Measurements from ENCODE around the gene ADCY9.
"Not testable (repeated sequence)": the region's sequence is repeated elsewhere in the genome, so short reads cannot be mapped to it uniquely, and the experiment has no call there.

The ADCY9 gene

DNA sequence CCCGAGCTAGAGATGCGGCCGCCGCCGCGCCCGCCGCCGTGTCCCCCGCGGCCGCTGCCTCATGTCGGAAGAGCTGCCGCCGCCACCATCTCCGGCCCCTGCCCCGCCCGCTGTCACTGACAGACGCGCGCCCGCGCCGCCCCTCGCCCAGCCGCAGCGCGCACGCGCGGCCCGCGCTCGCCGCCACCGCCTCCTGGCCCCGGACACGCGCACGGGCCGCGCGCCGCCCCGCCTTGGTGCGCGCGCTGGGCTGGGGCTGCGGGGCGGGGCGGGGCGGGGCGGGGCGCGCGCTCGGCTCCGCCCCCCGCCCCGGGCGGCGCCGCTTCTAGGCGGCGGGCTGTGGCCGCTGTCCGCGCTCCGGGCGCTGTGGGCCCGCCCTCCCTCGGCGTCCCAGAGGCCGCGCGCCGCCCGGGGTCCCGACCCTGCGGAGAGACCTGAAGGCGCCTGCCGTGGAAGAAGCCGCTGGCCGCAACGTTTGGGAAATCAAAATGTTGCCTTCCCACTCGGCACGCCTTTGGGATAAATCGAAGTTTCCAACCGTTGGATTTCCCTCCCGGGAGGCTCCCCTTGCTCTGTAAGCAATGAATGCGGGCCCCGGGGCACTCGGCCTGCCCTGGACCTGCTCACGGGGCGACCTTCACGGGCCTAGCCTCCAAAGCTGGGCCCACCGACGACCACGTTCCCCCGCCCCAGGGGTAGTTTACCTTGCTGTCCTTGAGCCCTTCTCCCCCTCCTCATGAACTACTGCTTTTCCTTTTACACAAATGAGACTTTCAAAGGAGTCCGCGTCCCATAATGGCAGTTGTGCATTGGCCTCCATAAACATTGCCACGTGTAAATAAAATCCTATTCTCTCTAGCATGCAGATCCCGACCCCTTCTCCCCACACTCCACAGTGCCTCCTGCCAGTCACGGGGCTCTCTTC is at the start of gene ADCY9:
ADCY9 (minus strand) TSS at position 118 of the 925 bp plus-strand sequence. CDS start 1,000 bp downstream, outside the sequence.
- Histone ChIP-seq H3K4me1 (ENCODE audit: control insufficient read depth, insufficient read depth, low read length) (peaks cover 25% of the 10 kb centered on the region), H3K36me3 (ENCODE audit: control insufficient read depth, insufficient read depth, low read length) (no peaks in the 10 kb centered on the region), H3K9me3 (ENCODE audit: control insufficient read depth, insufficient read depth, low read depth, low read length) (no peaks in the 10 kb centered on the region), H3K27me3 (ENCODE audit: control insufficient read depth, insufficient read depth, low read length) (peaks cover 52% of the 10 kb centered on the region), H3K4me3 (ENCODE audit: low read depth, low read length) (peak within 1 kb of the TSS; percentile 70), H3K9ac (ENCODE audit: low read length) (peak within 1 kb of the TSS; percentile 56), H3K27ac (ENCODE audit: low read depth, low read length) (no peak within 1 kb of the TSS)

DNA sequence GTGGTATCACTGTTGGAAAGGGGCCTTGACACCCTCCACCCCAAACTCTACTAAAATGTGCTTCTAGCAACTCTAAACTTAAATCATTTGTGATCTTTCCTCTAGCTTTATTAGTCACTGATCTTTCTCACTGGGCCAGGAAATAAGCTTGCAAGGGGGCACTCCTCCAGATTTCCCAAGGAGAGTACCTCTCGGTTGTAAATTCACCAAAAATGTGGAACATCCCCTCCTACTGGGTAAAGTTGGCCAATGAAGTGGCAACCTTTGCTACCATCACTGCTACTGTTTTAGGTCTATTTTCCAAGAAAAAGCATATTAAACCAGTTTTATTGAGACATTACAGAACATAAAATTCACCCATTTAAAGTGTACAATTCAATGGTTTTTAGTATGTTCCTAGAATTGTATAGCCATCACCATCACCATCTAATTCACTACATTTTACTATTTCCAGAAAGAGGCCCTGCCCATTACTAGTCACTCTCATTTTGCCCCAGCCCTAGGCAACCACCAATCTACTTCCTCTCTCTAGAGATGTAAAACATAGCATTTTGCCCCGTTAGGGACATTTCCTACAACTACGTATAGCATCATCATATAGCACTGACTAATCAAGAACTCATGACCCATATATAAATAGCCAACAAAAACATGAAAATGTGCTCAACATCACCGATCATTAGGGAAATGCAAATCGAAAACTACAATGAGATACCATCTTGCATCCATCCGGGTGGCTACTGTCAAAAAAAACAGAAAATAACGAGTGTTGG is 44.6 kb upstream of the ADCY9 start:
- no peak overlapping the region for H3K9ac ChIP-seq (ENCODE audit: low read length)
- no peaks in the 10 kb centered on the region for H3K9me3 ChIP-seq (ENCODE audit: control insufficient read depth, insufficient read depth, low read depth, low read length)
- H3K27me3 ChIP-seq (ENCODE audit: control insufficient read depth, insufficient read depth, low read length): no peaks in the 10 kb centered on the region
- no peaks in the 10 kb centered on the region for H3K36me3 ChIP-seq (ENCODE audit: control insufficient read depth, insufficient read depth, low read length)
- H3K4me1 ChIP-seq (ENCODE audit: control insufficient read depth, insufficient read depth, low read length): no peaks in the 10 kb centered on the region
- no peak overlapping the region for H3K27ac ChIP-seq (ENCODE audit: low read depth, low read length)
- no peak overlapping the region for H3K4me3 ChIP-seq (ENCODE audit: low read depth, low read length)

DNA sequence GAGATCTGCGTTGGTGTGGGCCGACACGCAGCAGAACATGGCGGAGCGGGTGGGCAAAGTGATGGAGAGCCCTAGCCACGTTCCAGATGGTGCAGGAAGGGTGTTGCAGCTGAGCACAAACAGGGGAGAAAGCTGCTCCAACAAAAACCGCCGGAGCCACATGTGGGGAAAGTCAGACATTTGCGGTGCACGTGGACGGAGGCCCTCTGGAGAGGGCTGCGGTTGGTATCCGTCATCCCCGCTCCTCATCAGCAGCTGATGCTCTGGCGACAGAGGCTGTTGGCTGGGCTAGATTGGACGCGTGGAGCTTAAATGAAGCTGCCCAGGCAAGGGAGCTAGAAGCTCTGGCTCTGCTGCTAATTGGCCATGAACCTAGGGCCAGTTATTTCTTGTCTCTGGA is 43.5 kb upstream of the ADCY9 start:
- H3K27me3 ChIP-seq (ENCODE audit: control insufficient read depth, insufficient read depth, low read length): no peaks in the 10 kb centered on the region; the same call in 1 of the 2 replicates
- H3K9ac ChIP-seq (ENCODE audit: low read length): no peak overlapping the region
- H3K27ac ChIP-seq (ENCODE audit: low read depth, low read length): no peak overlapping the region
- no peaks in the 10 kb centered on the region for H3K9me3 ChIP-seq (ENCODE audit: control insufficient read depth, insufficient read depth, low read depth, low read length)
- H3K4me1 ChIP-seq (ENCODE audit: control insufficient read depth, insufficient read depth, low read length): no peaks in the 10 kb centered on the region
- no peak overlapping the region for H3K4me3 ChIP-seq (ENCODE audit: low read depth, low read length)
- H3K36me3 ChIP-seq (ENCODE audit: control insufficient read depth, insufficient read depth, low read length): no peaks in the 10 kb centered on the region

DNA sequence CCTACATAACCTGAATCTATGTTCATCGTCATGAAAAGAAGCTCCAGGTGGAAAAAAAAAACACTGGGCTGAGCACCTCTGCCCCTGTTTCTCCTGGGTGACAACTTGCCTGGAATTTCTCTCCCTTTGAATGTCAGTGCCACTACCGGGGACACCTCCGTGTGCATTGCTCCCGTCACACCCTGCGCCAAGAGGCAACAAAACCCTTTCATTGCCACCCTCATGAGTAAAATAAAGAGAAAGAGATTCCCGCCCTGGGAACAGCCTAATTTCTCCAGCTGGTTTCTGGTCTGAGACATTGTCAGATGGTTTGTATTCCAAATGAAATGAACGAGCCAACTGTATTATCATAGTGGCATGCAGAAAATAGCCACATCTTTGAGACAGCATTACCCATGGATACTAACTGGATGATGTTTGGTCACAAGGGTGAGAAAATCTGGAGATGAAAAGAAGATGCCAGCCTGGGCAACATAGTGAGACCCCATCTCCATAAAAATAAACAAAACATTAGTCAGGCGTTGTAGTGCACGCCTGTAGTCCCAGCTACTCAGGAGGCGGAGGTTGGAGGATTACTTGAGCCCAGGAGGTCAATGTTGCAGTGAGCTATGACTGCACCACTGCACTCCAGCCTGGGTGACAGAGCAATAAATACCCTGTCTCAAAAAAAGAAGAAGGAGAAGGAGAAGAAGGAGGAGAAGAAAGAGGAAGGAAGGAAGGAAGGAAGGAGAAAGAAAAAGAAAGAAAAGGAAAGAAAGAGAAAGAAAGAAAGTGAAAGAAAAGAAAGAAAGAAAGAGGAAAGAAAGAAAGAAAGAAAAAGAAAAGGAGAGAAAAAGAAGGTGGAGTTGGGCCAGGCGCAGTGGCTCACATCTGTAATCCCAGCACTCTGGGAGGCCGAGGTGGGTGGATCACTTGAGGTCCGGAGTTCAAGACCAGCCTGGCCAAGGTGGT is 42.2 kb upstream of the ADCY9 start:
- Histone ChIP-seq H3K27me3 (ENCODE audit: control insufficient read depth, insufficient read depth, low read length) (no peaks in the 10 kb centered on the region; the same call in 1 of the 2 replicates), H3K4me3 (ENCODE audit: low read depth, low read length) (no peak overlapping the region), H3K9ac (ENCODE audit: low read length) (no peak overlapping the region), H3K4me1 (ENCODE audit: control insufficient read depth, insufficient read depth, low read length) (no peaks in the 10 kb centered on the region), H3K9me3 (ENCODE audit: control insufficient read depth, insufficient read depth, low read depth, low read length) (no peaks in the 10 kb centered on the region), H3K27ac (ENCODE audit: low read depth, low read length) (no peak overlapping the region), H3K36me3 (ENCODE audit: control insufficient read depth, insufficient read depth, low read length) (no peaks in the 10 kb centered on the region)

DNA sequence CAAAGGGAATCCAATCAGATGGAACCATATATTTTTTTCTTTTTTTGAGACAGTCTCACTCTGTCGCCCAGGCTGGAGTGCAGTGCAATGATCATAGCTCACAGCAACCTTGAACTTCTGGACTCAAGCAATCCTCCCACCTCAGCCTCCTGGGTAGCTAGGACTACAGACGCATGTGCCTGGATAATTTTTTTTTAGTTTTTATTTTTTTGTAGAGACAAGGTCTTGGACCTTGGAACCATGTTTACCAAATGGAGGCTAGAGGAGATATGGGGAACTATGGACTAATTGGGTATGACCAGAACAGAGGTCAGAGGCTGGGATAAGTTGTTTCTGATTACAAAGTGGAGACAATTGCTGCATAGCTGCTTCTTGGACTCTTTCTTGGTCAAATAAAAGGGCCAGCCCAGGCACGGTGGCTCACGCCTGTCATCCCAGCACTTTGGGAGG is 41.2 kb upstream of the ADCY9 start:
- H3K27ac ChIP-seq (ENCODE audit: low read depth, low read length): no peak overlapping the region
- no peaks in the 10 kb centered on the region for H3K4me1 ChIP-seq (ENCODE audit: control insufficient read depth, insufficient read depth, low read length)
- no peak overlapping the region for H3K9ac ChIP-seq (ENCODE audit: low read length)
- no peaks in the 10 kb centered on the region; the same call in 1 of the 2 replicates for H3K27me3 ChIP-seq (ENCODE audit: control insufficient read depth, insufficient read depth, low read length)
- no peaks in the 10 kb centered on the region for H3K36me3 ChIP-seq (ENCODE audit: control insufficient read depth, insufficient read depth, low read length)
- no peak overlapping the region for H3K4me3 ChIP-seq (ENCODE audit: low read depth, low read length)
- no peaks in the 10 kb centered on the region for H3K9me3 ChIP-seq (ENCODE audit: control insufficient read depth, insufficient read depth, low read depth, low read length)

DNA sequence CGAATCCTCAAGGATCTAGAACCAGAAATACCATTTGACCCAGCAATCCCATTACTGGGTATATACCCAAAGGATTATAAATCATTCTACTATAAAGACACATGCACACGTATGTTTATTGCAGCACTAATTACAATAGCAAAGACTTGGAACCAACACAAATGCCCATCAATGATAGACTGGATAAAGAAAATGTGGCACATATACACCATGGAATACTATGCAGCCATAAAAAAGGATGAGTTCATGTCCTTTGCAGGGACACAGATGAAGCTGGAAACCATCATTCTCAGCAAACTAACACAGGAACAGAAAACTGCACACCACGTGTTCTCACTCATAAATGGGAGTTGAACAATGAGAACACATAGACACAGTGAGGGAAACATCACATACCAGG is 40.3 kb upstream of the ADCY9 start:
- not testable (repeated sequence) for H3K27ac ChIP-seq (ENCODE audit: low read depth, low read length); H3K4me1 ChIP-seq (ENCODE audit: control insufficient read depth, insufficient read depth, low read length); H3K4me3 ChIP-seq (ENCODE audit: low read depth, low read length); H3K9me3 ChIP-seq (ENCODE audit: control insufficient read depth, insufficient read depth, low read depth, low read length); H3K36me3 ChIP-seq (ENCODE audit: control insufficient read depth, insufficient read depth, low read length); H3K9ac ChIP-seq (ENCODE audit: low read length); H3K27me3 ChIP-seq (ENCODE audit: control insufficient read depth, insufficient read depth, low read length)

DNA sequence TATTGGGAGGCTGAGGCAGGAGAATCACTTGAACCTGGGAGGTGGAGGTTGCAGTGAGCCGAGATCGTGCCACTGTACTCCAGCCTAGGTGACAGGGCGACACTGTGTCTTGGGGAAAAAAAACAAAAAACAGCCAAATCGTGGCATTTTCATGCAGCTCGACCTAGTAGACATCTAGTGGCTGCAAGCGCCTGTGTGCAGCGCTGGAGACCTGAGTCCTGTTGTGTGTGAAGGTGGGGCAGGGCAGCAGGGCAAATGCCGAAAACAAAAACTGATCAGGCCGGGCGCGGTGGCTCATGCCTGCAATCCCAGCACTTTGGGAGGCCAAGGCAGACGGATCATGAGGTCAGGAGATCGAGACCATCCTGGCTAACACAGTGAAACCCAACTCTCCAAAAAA is 37.1 kb upstream of the ADCY9 start:
- not testable (repeated sequence) for H3K4me3 ChIP-seq (ENCODE audit: low read depth, low read length); H3K9me3 ChIP-seq (ENCODE audit: control insufficient read depth, insufficient read depth, low read depth, low read length); H3K9ac ChIP-seq (ENCODE audit: low read length); H3K36me3 ChIP-seq (ENCODE audit: control insufficient read depth, insufficient read depth, low read length); H3K27ac ChIP-seq (ENCODE audit: low read depth, low read length); H3K4me1 ChIP-seq (ENCODE audit: control insufficient read depth, insufficient read depth, low read length); H3K27me3 ChIP-seq (ENCODE audit: control insufficient read depth, insufficient read depth, low read length)

DNA sequence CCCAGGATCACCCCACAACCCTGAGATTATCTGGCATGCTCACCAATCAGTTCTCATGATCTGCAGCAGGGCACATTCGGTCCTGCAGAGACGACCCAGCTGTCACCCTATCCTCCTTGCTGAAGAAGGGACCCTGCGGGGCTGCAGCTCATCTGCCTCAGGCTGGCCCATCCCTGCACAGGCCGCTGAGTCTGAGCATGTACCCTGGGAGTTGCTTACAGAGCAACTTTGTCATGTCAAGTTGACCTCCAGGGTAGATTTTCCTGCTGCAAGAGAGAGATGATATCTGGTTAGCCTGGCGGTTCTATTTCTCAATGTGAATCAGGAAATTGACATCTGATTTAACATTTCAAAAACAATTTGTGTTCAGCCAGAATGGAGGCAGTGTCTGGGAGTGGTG is 36.0 kb upstream of the ADCY9 start:
- no peak overlapping the region for H3K4me3 ChIP-seq (ENCODE audit: low read depth, low read length)
- no peaks in the 10 kb centered on the region; the same call in 1 of the 2 replicates for H3K27me3 ChIP-seq (ENCODE audit: control insufficient read depth, insufficient read depth, low read length)
- no peaks in the 10 kb centered on the region for H3K36me3 ChIP-seq (ENCODE audit: control insufficient read depth, insufficient read depth, low read length)
- no peak overlapping the region for H3K9ac ChIP-seq (ENCODE audit: low read length)
- H3K27ac ChIP-seq (ENCODE audit: low read depth, low read length): no peak overlapping the region
- H3K9me3 ChIP-seq (ENCODE audit: control insufficient read depth, insufficient read depth, low read depth, low read length): no peaks in the 10 kb centered on the region
- no peaks in the 10 kb centered on the region for H3K4me1 ChIP-seq (ENCODE audit: control insufficient read depth, insufficient read depth, low read length)

DNA sequence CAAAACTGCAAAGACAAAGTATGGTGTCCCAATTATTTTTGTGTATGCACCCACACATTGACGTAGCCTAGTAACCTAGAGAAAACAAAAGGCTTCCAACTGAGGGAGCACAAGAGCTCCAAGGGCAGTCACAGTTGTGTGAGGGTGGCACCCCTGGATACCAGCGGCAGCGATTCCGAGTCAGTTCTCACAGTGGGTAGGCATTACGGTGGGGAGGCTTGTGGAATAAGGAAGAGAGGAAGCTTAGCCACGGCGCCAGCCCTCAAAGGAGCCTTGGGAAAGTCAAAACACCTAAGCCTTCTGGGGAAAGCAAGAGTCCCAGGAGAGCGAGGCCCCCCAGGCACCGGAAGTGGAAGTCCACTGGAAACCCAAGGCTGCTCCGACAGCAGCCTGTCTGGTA is 31.0 kb upstream of the ADCY9 start:
- no peaks in the 10 kb centered on the region for H3K9me3 ChIP-seq (ENCODE audit: control insufficient read depth, insufficient read depth, low read depth, low read length)
- no peak overlapping the region for H3K9ac ChIP-seq (ENCODE audit: low read length)
- no peaks in the 10 kb centered on the region for H3K4me1 ChIP-seq (ENCODE audit: control insufficient read depth, insufficient read depth, low read length)
- H3K27ac ChIP-seq (ENCODE audit: low read depth, low read length): no peak overlapping the region
- no peaks in the 10 kb centered on the region for H3K36me3 ChIP-seq (ENCODE audit: control insufficient read depth, insufficient read depth, low read length)
- H3K4me3 ChIP-seq (ENCODE audit: low read depth, low read length): no peak overlapping the region
- no peaks in the 10 kb centered on the region for H3K27me3 ChIP-seq (ENCODE audit: control insufficient read depth, insufficient read depth, low read length)

DNA sequence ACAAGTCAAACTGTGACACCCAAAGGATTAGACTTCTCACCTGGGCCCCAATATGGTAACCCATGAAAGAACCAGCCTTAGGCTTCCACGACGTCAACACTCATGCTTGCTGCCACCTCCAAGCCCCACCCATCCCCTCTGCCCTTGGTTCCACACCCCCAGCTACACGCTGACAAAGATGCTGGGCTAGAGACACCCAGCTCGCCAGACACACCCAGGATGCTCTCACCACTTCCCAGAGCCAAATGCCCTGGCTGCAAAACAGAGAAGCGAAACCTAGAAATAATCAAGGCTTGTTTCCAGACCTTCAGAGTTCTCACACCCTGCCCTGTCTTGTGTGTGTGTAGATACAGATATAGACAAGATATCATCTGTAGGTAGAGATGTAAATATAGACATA is 26.0 kb upstream of the ADCY9 start:
- H3K4me3 ChIP-seq (ENCODE audit: low read depth, low read length): no peak overlapping the region

More for the DNA sequence above, 26.0 kb upstream of the ADCY9 start:
- Histone ChIP-seq H3K36me3 (ENCODE audit: control insufficient read depth, insufficient read depth, low read length) (no peaks in the 10 kb centered on the region), H3K27me3 (ENCODE audit: control insufficient read depth, insufficient read depth, low read length) (peaks cover under 1% of the 10 kb centered on the region; the same call in 1 of the 2 replicates), H3K9ac (ENCODE audit: low read length) (no peak overlapping the region), H3K27ac (ENCODE audit: low read depth, low read length) (no peak overlapping the region), H3K9me3 (ENCODE audit: control insufficient read depth, insufficient read depth, low read depth, low read length) (peaks cover 13% of the 10 kb centered on the region), H3K4me1 (ENCODE audit: control insufficient read depth, insufficient read depth, low read length) (no peaks in the 10 kb centered on the region)
